RWPE2 (cell line): ENCODE data around the gene XRCC3.

Experiments
- ATAC-seq: fragments of 200-7000 bp; cut with Tn5 transposase; 3 replicates; pipeline ENCODE4 v1.9.1; 2021; ENCODE audit warnings: low read depth
- DNase-seq: peaks from one replicate; pipeline ENCODE4 v3.0.0-alpha.2; 2020; ENCODE audit warnings: low spot score
- H3K27ac ChIP-seq: fragments of 450-650 bp; 2 replicates; pipeline ENCODE4 v1.5.1; 2017; ENCODE audit warnings: mild to moderate bottlenecking; ENCODE audit not compliant: poor library complexity, severe bottlenecking
- H3K27me3 ChIP-seq: fragments of 250-450 bp; sonication (Bioruptor Pico); 2 replicates; pipeline ENCODE4 v1.5.1; 2021; ENCODE audit warnings: mild to moderate bottlenecking, moderate library complexity; ENCODE audit not compliant: insufficient read depth, poor library complexity, severe bottlenecking
- H3K36me3 ChIP-seq: fragments of 250-450 bp; sonication (Bioruptor Pico); 2 replicates; pipeline ENCODE4 v1.5.1; 2020; ENCODE audit warnings: low read depth, mild to moderate bottlenecking, moderate library complexity
- H3K4me1 ChIP-seq: fragments of 250-450 bp; sonication (Bioruptor Pico); 2 replicates; pipeline ENCODE4 v1.5.1; 2021; ENCODE audit warnings: mild to moderate bottlenecking, moderate library complexity; ENCODE audit not compliant: insufficient read depth, poor library complexity, severe bottlenecking
- H3K4me3 ChIP-seq: fragments of 250-450 bp; sonication (Bioruptor Pico); 2 replicates; pipeline ENCODE4 v1.5.1; 2021; ENCODE audit warnings: mild to moderate bottlenecking, moderate library complexity; ENCODE audit not compliant: severe bottlenecking
- H3K9me3 ChIP-seq: fragments of 250-450 bp; sonication (Bioruptor Pico); 2 replicates; pipeline ENCODE4 v1.5.1; 2021; ENCODE audit warnings: mild to moderate bottlenecking, moderate library complexity; ENCODE audit not compliant: severe bottlenecking
- CTCF ChIP-seq: fragments of 450-650 bp; IDR thresholded peaks from one replicate; pipeline ENCODE4 v1.5.1; 2017; ENCODE audit warnings: mild to moderate bottlenecking, moderate library complexity; ENCODE audit not compliant: poor library complexity, severe bottlenecking

Gene XRCC3

DNA sequence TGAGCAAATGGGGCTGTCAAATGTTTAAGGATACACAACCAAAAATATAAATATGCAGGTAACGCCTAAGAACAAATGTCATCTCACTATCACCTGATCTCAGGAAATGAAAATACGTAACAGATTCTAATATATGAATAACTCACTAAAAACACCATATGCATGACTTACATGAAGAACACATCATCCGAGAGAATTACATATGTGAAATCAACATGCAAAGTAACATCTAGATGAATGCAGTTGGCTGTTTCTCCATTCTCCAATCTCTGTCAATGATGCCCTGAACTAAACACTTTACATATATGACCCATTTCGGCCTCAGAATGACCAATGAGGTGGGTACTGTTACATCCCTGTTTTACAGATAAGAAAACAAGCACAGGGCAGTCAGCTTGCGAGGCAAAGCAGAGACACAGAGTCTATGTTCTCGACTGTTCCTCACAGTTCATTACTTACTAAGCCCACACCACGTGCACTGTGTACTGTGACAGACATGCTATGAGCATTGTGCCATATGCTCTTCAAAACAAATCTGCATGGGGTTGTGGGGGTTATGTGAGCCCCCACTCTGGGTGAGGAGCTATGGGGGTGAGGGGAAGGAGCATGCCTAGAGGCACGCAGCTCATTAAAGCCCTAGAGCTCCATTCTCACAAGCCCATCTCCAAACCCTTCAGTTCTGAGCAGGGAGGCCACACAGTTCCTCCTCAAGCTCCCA lies 43.0 kb upstream of the XRCC3 start:
- no peak for DNase-seq
- no peak overlapping the region for H3K4me3 ChIP-seq
- no peaks in the 10 kb centered on the region for H3K9me3 ChIP-seq
- no peak for TF ChIP-seq CTCF
- no peaks in the 10 kb centered on the region for H3K4me1 ChIP-seq
- no peak overlapping the region for H3K27ac ChIP-seq
- H3K27me3 ChIP-seq = no peaks in the 10 kb centered on the region
- ATAC-seq = no peak
- H3K36me3 ChIP-seq = 0 out of 2 replicates have a peak, but pooled peaks cover 5% of the 10 kb centered on the region

GRCh38 chr14:103755060-103755459 lies 39.8 kb upstream of the XRCC3 start:
- Histone ChIP-seq H3K4me3 (no peak overlapping the region), H3K9me3 (no peaks in the 10 kb centered on the region), H3K36me3 (peaks cover 20% of the 10 kb centered on the region), H3K27ac (no peak overlapping the region), H3K27me3 (no peaks in the 10 kb centered on the region), H3K4me1 (no peaks in the 10 kb centered on the region)
- TF ChIP-seq CTCF = no peak
- ATAC-seq (no peak), DNase-seq (no peak)

DNA sequence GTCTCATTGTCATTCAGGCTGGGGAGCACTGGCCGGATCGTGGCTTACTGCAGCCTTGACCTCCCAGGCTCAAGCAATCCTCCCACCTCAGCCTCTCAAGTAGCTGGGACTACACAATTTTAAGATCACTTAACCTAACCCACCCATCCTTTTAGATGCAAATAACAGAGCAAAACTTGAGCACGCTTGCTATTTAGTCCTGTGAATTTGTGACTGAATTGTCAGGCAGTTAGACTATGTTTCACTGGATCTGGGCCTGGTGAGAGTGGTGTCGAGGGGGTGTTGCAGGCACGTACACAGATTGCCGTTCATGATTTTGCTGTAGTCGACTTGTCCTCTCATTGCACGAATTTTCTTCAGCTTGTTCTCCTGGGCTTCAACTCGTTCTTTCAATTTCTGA lies 38.5 kb upstream of the XRCC3 start:
- H3K27ac ChIP-seq = no peak overlapping the region
- no peaks in the 10 kb centered on the region for H3K27me3 ChIP-seq
- TF ChIP-seq CTCF = no peak
- no peak for ATAC-seq
- peaks cover 32% of the 10 kb centered on the region for H3K36me3 ChIP-seq
- no peaks in the 10 kb centered on the region for H3K9me3 ChIP-seq
- no peak overlapping the region for H3K4me3 ChIP-seq
- H3K4me1 ChIP-seq = no peaks in the 10 kb centered on the region
- no peak for DNase-seq

DNA sequence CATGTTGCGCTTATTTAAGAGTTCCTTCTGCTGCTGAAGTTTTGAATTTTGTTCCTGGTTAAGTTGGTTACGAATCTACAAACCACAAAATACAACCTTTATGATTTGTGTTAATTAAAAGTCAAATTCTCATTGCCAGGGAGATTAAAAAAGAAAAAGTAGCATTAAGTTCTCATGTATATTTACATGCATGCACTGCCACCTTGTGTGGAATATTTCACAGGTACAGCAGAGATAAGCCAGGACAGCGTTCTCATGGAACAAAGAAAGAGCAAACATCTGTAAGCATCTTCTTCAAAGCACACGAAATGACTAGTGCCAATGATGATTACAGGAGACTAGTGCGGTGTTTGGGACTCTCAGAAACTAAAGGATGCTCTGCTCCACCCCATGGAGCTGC lies 34.6 kb upstream of the XRCC3 start:
- TF ChIP-seq CTCF = peak; percentile 19
- no peak overlapping the region for H3K4me3 ChIP-seq
- H3K4me1 ChIP-seq = no peaks in the 10 kb centered on the region
- ATAC-seq = no peak
- H3K27me3 ChIP-seq = no peaks in the 10 kb centered on the region
- DNase-seq = no peak
- no peaks in the 10 kb centered on the region for H3K9me3 ChIP-seq
- no peak overlapping the region for H3K27ac ChIP-seq
- H3K36me3 ChIP-seq = peaks cover 28% of the 10 kb centered on the region

- no peak for ATAC-seq
Observed at GRCh38 chr14:103749452-103749851, 34.2 kb upstream of the XRCC3 start.

More at GRCh38 chr14:103749452-103749851, 34.2 kb upstream of the XRCC3 start:
- H3K36me3 ChIP-seq = peaks cover 28% of the 10 kb centered on the region
- no peak overlapping the region for H3K4me3 ChIP-seq
- no peak for DNase-seq
- no peaks in the 10 kb centered on the region for H3K4me1 ChIP-seq
- no peaks in the 10 kb centered on the region for H3K9me3 ChIP-seq
- H3K27ac ChIP-seq = no peak overlapping the region
- H3K27me3 ChIP-seq = no peaks in the 10 kb centered on the region
- no peak for TF ChIP-seq CTCF
